Suprapubic skin (tissue), 4 donors: ENCODE data around the gene TNIK. TPM values are rescaled to one million over a fixed set of nuclear protein-coding genes. Genes with fewer than 3 reads are reported as not detected.

Experiments used
- DNase-seq, 2 donors: peaks; one replicate each; pipeline ENCODE4 v3.0.0-alpha.2; 2019; ENCODE audit warnings: low spot score in 2 of 2
- H3K27ac ChIP-seq: fragments of 200-600 bp; sonication (generic); one replicate; pipeline ENCODE4 v1.5.1; 2019
- H3K27me3 ChIP-seq: fragments of 200-600 bp; sonication (generic); one replicate; pipeline ENCODE4 v1.5.1; 2019
- H3K36me3 ChIP-seq: fragments of 200-600 bp; sonication (generic); one replicate; pipeline ENCODE4 v1.5.1; 2019
- H3K4me1 ChIP-seq: fragments of 200-600 bp; sonication (generic); one replicate; pipeline ENCODE4 v1.5.1; 2019
- H3K4me3 ChIP-seq: fragments of 200-600 bp; sonication (generic); one replicate; pipeline ENCODE4 v1.5.1; 2019; ENCODE audit warnings: mild to moderate bottlenecking
- H3K9me3 ChIP-seq: fragments of 200-600 bp; sonication (generic); one replicate; pipeline ENCODE4 v1.5.1; 2019
- EP300 ChIP-seq: sonication (generic); formaldehyde crosslinking; IDR thresholded peaks from one replicate; pipeline ENCODE4 v1.6.1; 2017; ENCODE audit warnings: antibody characterized with exemption
- POLR2A ChIP-seq, 2 donors: fragments of 450-650 bp; IDR thresholded peaks; one replicate each; pipeline ENCODE4 v1.6.1; 2017; ENCODE audit warnings: antibody characterized with exemption in 2 of 2, mild to moderate bottlenecking in 2 of 2, moderate library complexity in 2 of 2
- POLR2AphosphoS5 ChIP-seq, 3 donors: sonication (generic); formaldehyde crosslinking; IDR thresholded peaks; one replicate each; pipeline ENCODE4 v1.6.1; 2017; ENCODE audit warnings: antibody characterized with exemption in 3 of 3
- WGBS: methylation state at CpG from one replicate; pipeline ENCODE4 v1.1.5; 2018; 5-methylcytosine and 5-hydroxymethylcytosine counted together
- total RNA-seq, 4 donors: library from RNA; depleted of rRNA; stranded (reverse); fragments of >200 nt; gene quantifications; one replicate each; pipeline ENCODE4 v1.1.0, GENCODE V29; 2016
- TF ChIP-seq, protein P1 (sequence below), 2 donors: fragments of 200-600 bp in 1 of 2; fragments of 450-650 bp in 1 of 2; sonication (generic) in 1 of 2; IDR thresholded peaks; one replicate each; pipeline ENCODE4 v1.5.1; 2016 to 2019; ENCODE audit warnings: antibody characterized with exemption in 2 of 2, mild to moderate bottlenecking in 1 of 2, moderate library complexity in 1 of 2

The TNIK gene
- total RNA-seq, 4 donors from 2014 or later: 2.0 to 4.3 (median 3.1) TPM

DNA sequence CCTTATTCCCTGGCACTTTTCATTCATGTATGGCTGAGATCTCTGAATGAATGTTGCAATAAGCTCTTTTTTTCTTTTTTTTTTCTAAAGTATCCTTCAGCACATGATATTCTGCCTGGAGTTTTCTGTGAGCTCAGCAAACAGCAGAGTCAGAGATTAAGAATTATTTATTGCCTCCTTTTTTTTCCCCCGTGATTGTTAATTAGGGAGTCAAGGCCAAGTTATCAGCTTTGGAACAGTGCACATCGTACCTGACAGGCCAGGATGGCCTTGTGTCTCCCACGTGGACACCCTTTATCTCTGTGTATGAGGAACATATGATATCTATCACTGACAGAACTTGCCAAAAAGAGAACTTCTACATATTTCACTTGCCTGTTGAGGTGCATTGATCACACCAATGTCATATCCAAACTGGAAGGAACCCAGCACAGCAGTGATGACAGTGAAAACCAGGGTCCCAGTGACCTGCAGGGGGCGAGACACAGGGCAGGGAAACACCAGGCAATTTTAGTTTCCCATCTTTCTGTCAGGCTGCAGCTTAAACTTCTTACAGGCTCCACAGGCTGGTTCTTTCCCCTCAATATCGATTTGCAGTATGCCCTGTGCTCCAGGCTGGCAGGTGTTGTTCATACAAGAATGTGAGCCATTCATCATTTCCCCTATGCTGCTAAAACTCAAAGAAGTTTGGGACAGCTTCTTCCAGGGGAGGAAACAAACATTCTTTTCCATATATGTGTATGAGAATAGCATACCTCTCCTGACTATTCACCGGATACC is 441.9 kb downstream of the TNIK start:
- H3K9me3 ChIP-seq: no peaks in the 10 kb centered on the region
- DNase-seq: no peak
- no peak overlapping the region for H3K4me3 ChIP-seq
- no peak overlapping the region for H3K27ac ChIP-seq
- H3K27me3 ChIP-seq: no peaks in the 10 kb centered on the region
- H3K4me1 ChIP-seq: no peaks in the 10 kb centered on the region
- H3K36me3 ChIP-seq: no peaks in the 10 kb centered on the region
- 46% methylated on average over 6 of the region's 6 CpGs for WGBS
- TF ChIP-seq EP300 (no peak), POLR2AphosphoS5 (IDR thresholded peaks at IDR 0.05) (no peak), POLR2A (IDR thresholded peaks at IDR 0.05) (no peak)
- TF ChIP-seq, protein P1, sequence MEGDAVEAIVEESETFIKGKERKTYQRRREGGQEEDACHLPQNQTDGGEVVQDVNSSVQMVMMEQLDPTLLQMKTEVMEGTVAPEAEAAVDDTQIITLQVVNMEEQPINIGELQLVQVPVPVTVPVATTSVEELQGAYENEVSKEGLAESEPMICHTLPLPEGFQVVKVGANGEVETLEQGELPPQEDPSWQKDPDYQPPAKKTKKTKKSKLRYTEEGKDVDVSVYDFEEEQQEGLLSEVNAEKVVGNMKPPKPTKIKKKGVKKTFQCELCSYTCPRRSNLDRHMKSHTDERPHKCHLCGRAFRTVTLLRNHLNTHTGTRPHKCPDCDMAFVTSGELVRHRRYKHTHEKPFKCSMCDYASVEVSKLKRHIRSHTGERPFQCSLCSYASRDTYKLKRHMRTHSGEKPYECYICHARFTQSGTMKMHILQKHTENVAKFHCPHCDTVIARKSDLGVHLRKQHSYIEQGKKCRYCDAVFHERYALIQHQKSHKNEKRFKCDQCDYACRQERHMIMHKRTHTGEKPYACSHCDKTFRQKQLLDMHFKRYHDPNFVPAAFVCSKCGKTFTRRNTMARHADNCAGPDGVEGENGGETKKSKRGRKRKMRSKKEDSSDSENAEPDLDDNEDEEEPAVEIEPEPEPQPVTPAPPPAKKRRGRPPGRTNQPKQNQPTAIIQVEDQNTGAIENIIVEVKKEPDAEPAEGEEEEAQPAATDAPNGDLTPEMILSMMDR (IDR thresholded peaks at IDR 0.05): no peak

DNA sequence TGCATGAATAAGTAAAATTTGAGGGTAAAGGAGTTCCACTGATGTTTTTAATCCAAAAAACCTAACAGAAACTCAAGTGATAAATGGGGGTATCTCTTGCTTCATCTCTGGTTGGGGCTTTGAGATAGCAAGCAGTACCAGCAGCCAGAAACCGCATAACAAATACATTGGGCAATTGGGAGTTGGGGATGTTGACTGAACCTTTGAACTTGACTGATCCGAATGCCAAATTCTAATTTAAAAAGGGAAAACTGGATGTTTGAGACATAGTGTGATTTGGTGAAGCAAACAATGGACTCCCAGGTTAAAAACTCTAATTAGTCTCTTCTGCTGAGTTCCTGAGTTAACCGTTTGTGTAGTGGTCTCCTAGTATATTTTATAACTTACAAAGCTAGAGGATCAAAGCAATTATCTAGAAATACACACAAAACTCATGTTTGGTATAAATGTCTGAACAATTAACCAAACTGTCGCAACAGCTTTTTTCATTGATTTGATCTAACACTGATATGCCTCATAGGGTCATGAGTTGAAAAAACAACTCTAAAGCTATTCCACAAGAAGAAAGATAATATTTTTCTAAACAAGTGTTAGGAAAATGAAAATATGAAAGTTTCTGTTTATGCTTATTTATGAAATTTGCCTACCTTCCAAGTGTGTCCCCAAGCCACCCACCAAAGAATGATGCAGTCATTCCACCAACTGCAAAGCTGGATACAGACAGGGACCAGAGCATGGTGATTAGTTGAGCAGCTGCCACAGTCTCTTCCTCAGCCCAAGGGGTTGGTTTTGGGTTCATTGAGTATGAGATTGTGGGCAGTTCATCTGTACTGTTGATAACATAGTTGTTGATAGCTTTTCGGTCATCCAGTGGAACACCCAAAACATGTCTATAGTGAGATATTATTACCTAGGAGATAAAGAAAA is 446.1 kb downstream of the TNIK start:
- no peak overlapping the region for H3K27ac ChIP-seq
- no peaks in the 10 kb centered on the region for H3K36me3 ChIP-seq
- H3K9me3 ChIP-seq: no peaks in the 10 kb centered on the region
- TF ChIP-seq POLR2A (IDR thresholded peaks at IDR 0.05) (no peak), EP300 (no peak), POLR2AphosphoS5 (IDR thresholded peaks at IDR 0.05) (no peak)
- TF ChIP-seq, protein P1 (IDR thresholded peaks at IDR 0.05): no peak
- DNase-seq: no peak
- 88% methylated on average over 5 of the region's 5 CpGs for WGBS
- H3K4me3 ChIP-seq: no peak overlapping the region
- H3K4me1 ChIP-seq: no peaks in the 10 kb centered on the region
- H3K27me3 ChIP-seq: no peaks in the 10 kb centered on the region

DNA sequence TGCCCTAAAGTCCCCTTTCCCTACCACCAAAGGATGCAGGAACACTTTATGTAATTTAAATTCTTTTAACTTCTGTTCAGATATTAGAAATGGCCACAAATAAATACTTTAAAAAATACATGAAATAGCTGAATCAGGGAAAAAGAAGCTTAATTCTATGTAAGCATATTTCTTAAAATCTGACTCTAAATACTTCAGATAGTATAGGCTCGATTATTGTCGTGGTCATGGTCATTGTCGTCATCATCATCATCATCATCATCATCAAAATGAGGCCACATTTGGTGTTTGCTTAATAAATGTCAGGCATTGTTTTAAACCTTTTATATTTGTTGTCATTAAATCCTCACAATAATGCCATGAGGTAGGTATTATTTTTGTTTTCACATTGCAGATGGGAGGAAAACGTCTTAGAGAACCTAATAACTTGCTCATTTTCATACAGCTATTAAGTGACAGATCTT is 448.3 kb downstream of the TNIK start:
- Histone ChIP-seq H3K27ac (no peak overlapping the region), H3K27me3 (no peaks in the 10 kb centered on the region), H3K4me3 (no peak overlapping the region), H3K36me3 (no peaks in the 10 kb centered on the region), H3K4me1 (no peaks in the 10 kb centered on the region), H3K9me3 (no peaks in the 10 kb centered on the region)
- no peak for TF ChIP-seq POLR2AphosphoS5 (IDR thresholded peaks at IDR 0.05)
- TF ChIP-seq EP300: no peak
- TF ChIP-seq, protein P1 (IDR thresholded peaks at IDR 0.05): no peak
- no peak for TF ChIP-seq POLR2A (IDR thresholded peaks at IDR 0.05)
- DNase-seq: no peak
- WGBS: 89% methylated on average over 4 of the region's 4 CpGs
